Neural cell (in vitro differentiated cells): Measurements from ENCODE around the gene BTBD1. TPM values are rescaled to one million over a fixed set of nuclear protein-coding genes. Genes with fewer than 3 reads are reported as not detected.

Experiments
- H2AFZ ChIP-seq: fragments of 200-600, 300-800 bp; sonication (generic), shearing (Covaris generic); 2 replicates; pipeline ENCODE4 v1.6.0; 2014; ENCODE audit warnings: low read depth, mild to moderate bottlenecking, antibody characterized with exemption, low read length, moderate library complexity
- H3F3A ChIP-seq: fragments of 200-600 bp; shearing (Covaris generic); 2 replicates; pipeline ENCODE4 v1.6.1; 2016; ENCODE audit warnings: mild to moderate bottlenecking, moderate library complexity, mixed read lengths, antibody characterized with exemption, low read length; ENCODE audit not compliant: insufficient read depth, poor library complexity, severe bottlenecking
- H3K27ac ChIP-seq: fragments of 200-600, 300-800 bp; sonication (generic), shearing (Covaris generic); 2 replicates; pipeline ENCODE4 v1.5.1; 2014; ENCODE audit warnings: mild to moderate bottlenecking, low read length, moderate library complexity
- H3K27me3 ChIP-seq: fragments of 300-800, 200-600 bp; sonication (generic), shearing (Covaris generic); 2 replicates; pipeline ENCODE4 v1.6.0; 2014; ENCODE audit warnings: mild to moderate bottlenecking, low read depth, low read length, moderate library complexity; ENCODE audit not compliant: insufficient read depth
- H3K36me3 ChIP-seq: fragments of 300-800, 200-600 bp; sonication (generic), shearing (Covaris generic); 2 replicates; pipeline ENCODE4 v1.5.1; 2014; ENCODE audit warnings: mild to moderate bottlenecking, antibody characterized with exemption, low read length, moderate library complexity; ENCODE audit not compliant: insufficient read depth
- H3K4me2 ChIP-seq: fragments of 300-800, 200-600 bp; sonication (generic), shearing (Covaris generic); 2 replicates; pipeline ENCODE4 v1.6.0; 2014; ENCODE audit warnings: mild to moderate bottlenecking, low read length
- H3K4me3 ChIP-seq: fragments of 300-800, 200-600 bp; sonication (generic), shearing (Covaris generic); 2 replicates; pipeline ENCODE4 v1.5.1; 2014; ENCODE audit warnings: mild to moderate bottlenecking, low read length, moderate library complexity
- H3K79me2 ChIP-seq: fragments of 200-600 bp; shearing (Covaris generic); replicated peaks from 2 replicates; pipeline ENCODE4 v1.6.0; 2014; ENCODE audit warnings: mild to moderate bottlenecking, low read length, moderate library complexity; ENCODE audit not compliant: insufficient read depth
- H3K9ac ChIP-seq: fragments of 300-800, 200-600 bp; sonication (generic), shearing (Covaris generic); 2 replicates; pipeline ENCODE4 v1.6.1; 2016; ENCODE audit warnings: mild to moderate bottlenecking, low read length, mixed read lengths
- H3K9me2 ChIP-seq: fragments of 200-600 bp; shearing (Covaris generic); 2 replicates; pipeline ENCODE4 v1.6.1; 2016; ENCODE audit warnings: mild to moderate bottlenecking, low read length, mixed read lengths; ENCODE audit not compliant: insufficient read depth
- H3K9me3 ChIP-seq: fragments of 200-600, 300-800 bp; sonication (generic), shearing (Covaris generic); 2 replicates; pipeline ENCODE4 v1.6.1; 2016; ENCODE audit warnings: mild to moderate bottlenecking, mixed run types, low read length, moderate library complexity, mixed read lengths
- H4K20me1 ChIP-seq: fragments of 200-600 bp; shearing (Covaris generic); 2 replicates; pipeline ENCODE4 v1.6.1; 2016; ENCODE audit warnings: mild to moderate bottlenecking, mixed run types; ENCODE audit not compliant: insufficient read depth
- CTCF ChIP-seq: fragments of 450-650 bp; IDR thresholded peaks from 2 replicates; pipeline ENCODE4 v1.5.1; 2014; ENCODE audit warnings: antibody characterized with exemption, mild to moderate bottlenecking, moderate library complexity; ENCODE audit not compliant: poor library complexity, severe bottlenecking
- EP300 ChIP-seq: fragments of 450-650 bp; conservative IDR thresholded peaks from 2 replicates; pipeline ENCODE4 v1.6.1; 2014; ENCODE audit warnings: antibody characterized with exemption, mild to moderate bottlenecking, moderate library complexity; ENCODE audit not compliant: poor library complexity, severe bottlenecking
- EZH2 ChIP-seq: fragments of 200-600, 300-800 bp; shearing (Covaris generic), sonication (generic); IDR thresholded peaks from 2 replicates; pipeline ENCODE4 v1.6.1; 2014; ENCODE audit warnings: antibody characterized with exemption, low read length, borderline replicate concordance, mild to moderate bottlenecking; ENCODE audit not compliant: insufficient read depth, poor library complexity, severe bottlenecking
- MXI1 ChIP-seq: fragments of 450-650 bp; conservative IDR thresholded peaks from 2 replicates; pipeline ENCODE4 v1.6.1; 2014; ENCODE audit warnings: antibody characterized with exemption, mild to moderate bottlenecking; ENCODE audit not compliant: poor library complexity, severe bottlenecking
- POLR2AphosphoS5 ChIP-seq: IDR thresholded peaks from 2 replicates; pipeline ENCODE4 v1.6.1; 2012
- RAD21 ChIP-seq: fragments of 450-650 bp; conservative IDR thresholded peaks from 2 replicates; pipeline ENCODE4 v1.6.1; 2014; ENCODE audit warnings: antibody characterized with exemption, mild to moderate bottlenecking, moderate library complexity
- REST ChIP-seq: IDR thresholded peaks from 2 replicates; pipeline ENCODE4 v1.6.1; 2012; ENCODE audit warnings: borderline replicate concordance
- SMC3 ChIP-seq: fragments of 450-650 bp; conservative IDR thresholded peaks from 2 replicates; pipeline ENCODE4 v1.6.1; 2014; ENCODE audit warnings: antibody characterized with exemption, mild to moderate bottlenecking, moderate library complexity; ENCODE audit not compliant: poor library complexity
- TAF1 ChIP-seq: IDR thresholded peaks from 2 replicates; pipeline ENCODE4 v1.6.1; 2012; ENCODE audit warnings: low read depth
- polyA plus RNA-seq: library from polyadenylated mRNA; depleted of rRNA; stranded (reverse); fragments of >200 nt; gene quantifications from 2 replicates; pipeline ENCODE4 v1.2.3, GENCODE V29; 2014

BTBD1 gene
- polyA plus RNA-seq, 1 donor from 2014 or later, result 153 TPM

GRCh38 chr15:83082730-83083386 lies 15.8 kb upstream of the BTBD1 start:
- H3K4me3 ChIP-seq, result no peak overlapping the region
- H3K27ac ChIP-seq, result no peak overlapping the region
- no peak overlapping the region for H2AFZ ChIP-seq
- no peaks in the 10 kb centered on the region for H3K27me3 ChIP-seq
- no peak overlapping the region for H3K9ac ChIP-seq
- no peaks in the 10 kb centered on the region for H4K20me1 ChIP-seq
- no peak overlapping the region for H3K4me2 ChIP-seq
- no peaks in the 10 kb centered on the region for H3F3A ChIP-seq
- H3K9me2 ChIP-seq, result no peaks in the 10 kb centered on the region
- TF ChIP-seq EZH2 (no peak), POLR2AphosphoS5 (no peak), REST (no peak)
- no peaks in the 10 kb centered on the region for H3K79me2 ChIP-seq
- no peaks in the 10 kb centered on the region for H3K36me3 ChIP-seq
- no peaks in the 10 kb centered on the region for H3K9me3 ChIP-seq

GRCh38 chr15:83081256-83082014 lies 14.4 kb upstream of the BTBD1 start:
- no peaks in the 10 kb centered on the region for H3K9me2 ChIP-seq
- no peaks in the 10 kb centered on the region for H3F3A ChIP-seq
- H2AFZ ChIP-seq, result no peak overlapping the region
- H3K4me3 ChIP-seq, result no peak overlapping the region
- H3K4me2 ChIP-seq, result no peak overlapping the region
- no peaks in the 10 kb centered on the region for H3K79me2 ChIP-seq
- no peak overlapping the region for H3K27ac ChIP-seq
- H3K9ac ChIP-seq, result no peak overlapping the region
- H3K9me3 ChIP-seq, result no peaks in the 10 kb centered on the region
- H3K36me3 ChIP-seq, result no peaks in the 10 kb centered on the region
- TF ChIP-seq POLR2AphosphoS5 (no peak), SMC3 (no peak), REST (no peak), MXI1 (no peak), RAD21 (no peak), CTCF (no peak), EZH2 (no peak), TAF1 (no peak), EP300 (no peak)
- no peaks in the 10 kb centered on the region for H4K20me1 ChIP-seq
- no peaks in the 10 kb centered on the region for H3K27me3 ChIP-seq
